Skin of body (tissue), 2 donors: Measurements from ENCODE around the gene UGT3A2. TPM values are rescaled to one million over a fixed set of nuclear protein-coding genes. Genes with fewer than 3 reads are reported as not detected.

Experiments used
- DNase-seq: peaks from one replicate; lab custom pipeline; 2025; lab: John Stamatoyannopoulos, UW
- total RNA-seq: library from RNA; depleted of rRNA; stranded (reverse); fragments of >200 nt; gene quantifications from one replicate; pipeline ENCODE4 v1.2.3, GENCODE V29; 2014

UGT3A2 gene, protein sequence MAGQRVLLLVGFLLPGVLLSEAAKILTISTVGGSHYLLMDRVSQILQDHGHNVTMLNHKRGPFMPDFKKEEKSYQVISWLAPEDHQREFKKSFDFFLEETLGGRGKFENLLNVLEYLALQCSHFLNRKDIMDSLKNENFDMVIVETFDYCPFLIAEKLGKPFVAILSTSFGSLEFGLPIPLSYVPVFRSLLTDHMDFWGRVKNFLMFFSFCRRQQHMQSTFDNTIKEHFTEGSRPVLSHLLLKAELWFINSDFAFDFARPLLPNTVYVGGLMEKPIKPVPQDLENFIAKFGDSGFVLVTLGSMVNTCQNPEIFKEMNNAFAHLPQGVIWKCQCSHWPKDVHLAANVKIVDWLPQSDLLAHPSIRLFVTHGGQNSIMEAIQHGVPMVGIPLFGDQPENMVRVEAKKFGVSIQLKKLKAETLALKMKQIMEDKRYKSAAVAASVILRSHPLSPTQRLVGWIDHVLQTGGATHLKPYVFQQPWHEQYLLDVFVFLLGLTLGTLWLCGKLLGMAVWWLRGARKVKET
- total RNA-seq = 21.4 TPM

DNA sequence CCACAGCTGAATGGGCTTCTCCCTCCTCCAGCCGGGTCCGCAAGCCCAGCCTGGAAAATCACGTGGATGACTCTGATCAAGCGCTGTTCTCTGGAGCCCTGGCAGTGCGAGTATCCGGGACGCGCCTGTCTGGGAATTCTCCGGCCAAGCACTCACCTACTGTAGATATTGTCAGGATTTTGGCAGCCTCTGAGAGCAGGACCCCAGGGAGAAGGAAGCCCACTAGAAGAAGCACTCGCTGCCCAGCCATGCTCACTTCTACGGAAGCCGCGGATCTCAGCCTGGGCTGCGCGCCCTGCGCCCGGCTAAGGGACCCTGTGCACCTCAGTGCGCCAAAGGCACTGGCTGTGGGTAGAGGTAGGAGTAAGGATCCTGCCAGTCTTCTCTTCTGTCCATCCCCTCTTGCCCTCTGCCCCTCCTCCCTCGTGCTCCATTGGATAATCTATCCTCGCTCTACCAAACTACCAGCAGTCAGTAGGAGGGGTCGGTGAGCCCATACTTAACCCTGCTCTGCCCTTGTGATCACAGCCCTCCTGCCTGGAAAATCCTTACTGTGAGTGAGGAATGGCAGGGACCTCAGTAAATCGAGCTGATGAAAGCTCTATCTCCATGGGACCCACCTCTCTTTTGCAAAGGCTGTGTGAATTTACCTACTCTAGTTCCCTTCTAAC, at the start of gene UGT3A2:
UGT3A2 (minus strand) TSS at position 343 of the 671 bp plus-strand sequence; CDS start at position 250, 93 bp downstream.
- DNase-seq = no peak

DNA sequence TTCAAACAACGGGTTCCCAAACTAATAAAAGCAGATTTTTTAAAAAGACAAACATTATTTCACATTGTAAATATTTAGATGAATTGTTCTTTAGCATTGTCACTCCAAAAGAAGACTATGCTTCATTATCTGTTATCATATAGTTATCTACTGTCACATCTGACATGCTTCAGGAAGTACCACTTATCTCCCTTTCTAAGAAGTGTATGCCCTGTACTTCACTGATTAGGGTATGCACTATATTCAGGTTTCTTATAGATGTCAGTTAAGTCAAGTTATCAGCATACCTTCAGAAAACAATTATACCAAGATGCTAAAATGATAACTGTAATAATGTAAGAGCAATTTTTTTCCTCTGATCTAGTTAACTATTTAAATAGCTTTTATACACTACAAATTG, 44.6 kb upstream of the UGT3A2 start:
- DNase-seq = no peak

DNA sequence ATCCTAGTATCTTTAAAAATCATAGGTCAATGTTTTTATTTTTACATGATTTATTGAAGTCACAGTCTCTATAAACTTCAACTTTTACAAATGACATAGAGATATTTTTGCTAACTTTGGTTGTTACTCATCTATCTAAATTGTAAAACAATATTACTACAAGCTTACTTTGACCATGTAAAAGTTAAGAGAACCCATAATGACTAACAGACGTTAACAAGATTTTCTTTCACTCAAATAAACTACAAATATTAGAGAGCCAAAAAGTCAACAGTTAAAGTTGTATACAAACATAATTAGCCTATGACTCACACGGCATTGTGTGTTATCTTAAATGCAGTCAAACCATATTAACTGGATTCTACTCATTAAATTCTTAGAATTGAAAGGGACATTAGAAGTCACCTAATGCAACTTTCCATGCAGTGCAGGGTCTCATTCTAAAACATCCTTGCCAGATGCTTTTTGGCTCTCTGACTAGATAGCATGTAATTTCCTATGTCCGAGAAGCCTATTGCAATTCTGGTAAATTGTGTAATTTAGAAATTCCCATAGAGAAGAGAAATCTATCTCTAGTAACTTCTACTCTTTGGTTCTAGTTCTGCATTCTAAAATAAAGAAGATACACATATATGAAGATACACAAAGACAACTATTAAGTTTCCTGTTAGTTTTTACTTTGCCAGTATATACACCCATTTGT, 42.2 kb upstream of the UGT3A2 start:
- no peak for DNase-seq

DNA sequence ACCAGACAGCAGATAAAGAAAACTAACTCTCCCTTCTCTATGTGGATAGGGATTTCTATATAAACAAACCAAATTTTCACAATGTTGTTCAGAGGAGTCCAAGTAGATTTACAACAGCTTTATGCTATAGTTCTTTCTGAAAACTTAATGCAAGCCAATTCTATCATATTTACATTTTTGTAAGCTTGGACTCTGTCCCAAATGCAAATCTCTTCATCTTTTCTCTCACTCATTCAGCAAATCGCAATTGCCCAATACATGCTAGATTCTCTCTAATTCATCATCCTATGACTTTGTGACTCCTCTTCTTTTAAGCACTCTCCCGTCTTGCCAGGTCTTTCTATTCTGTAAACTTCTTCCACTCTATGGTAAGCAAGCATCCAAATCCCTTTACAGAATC, 39.1 kb upstream of the UGT3A2 start:
- no peak for DNase-seq

DNA sequence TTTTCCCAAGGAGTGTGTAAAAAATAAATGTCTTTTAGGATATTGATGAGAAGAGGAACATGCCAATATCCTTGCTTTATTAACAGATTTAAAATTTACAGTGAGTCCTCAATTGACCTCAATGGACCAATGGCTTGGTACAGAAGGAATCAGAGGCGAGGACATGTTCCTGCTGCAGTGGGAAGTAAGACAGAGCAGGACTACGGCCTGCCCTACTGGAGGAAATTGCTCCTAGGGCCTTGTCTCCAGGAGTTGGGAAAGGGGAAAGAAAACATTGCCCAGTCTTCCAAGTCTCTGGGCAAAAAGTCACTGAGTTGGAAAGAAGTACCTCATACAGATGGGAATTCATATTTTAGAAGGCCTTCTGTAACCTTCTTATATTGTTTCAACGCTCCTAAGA, 33.1 kb upstream of the UGT3A2 start:
- no peak for DNase-seq

DNA sequence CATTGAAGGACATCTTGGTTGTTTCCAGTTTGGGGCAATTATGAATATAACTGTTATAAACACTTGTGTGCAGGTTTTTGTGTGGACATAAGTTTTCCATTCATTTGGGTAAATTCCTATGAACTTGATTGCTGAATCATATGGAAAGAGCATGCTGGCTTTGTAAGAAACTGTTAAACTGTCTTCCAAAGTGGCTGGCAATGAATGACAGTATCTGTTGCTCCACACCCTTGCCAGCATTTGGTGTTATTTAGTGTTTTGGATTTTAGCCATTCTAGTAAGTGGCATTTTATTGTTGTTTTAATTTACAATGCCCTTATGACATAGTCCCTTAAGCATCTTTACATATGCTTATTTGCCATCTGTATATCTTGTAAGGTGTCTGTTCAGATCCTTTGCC, 29.8 kb upstream of the UGT3A2 start:
- DNase-seq = no peak

DNA sequence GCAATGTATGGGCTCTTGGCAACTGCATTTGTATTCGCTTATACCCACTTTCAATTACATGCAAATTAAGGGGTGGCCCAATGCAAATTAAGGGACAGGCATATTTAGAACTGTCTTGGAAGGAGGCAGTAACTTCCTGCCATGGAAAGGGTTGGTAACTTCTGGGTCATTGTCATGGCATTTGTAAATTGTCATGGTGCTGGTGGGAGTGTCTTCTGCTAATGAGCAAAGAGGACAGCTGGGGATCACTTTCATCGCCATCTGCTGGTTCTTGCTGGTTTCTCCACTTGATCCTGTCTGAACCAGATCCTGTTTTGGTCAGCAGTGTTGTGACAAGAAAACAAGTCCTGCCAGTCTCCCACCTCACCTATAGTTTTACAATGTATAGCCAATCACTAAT, 23.3 kb upstream of the UGT3A2 start:
- no peak for DNase-seq

DNA sequence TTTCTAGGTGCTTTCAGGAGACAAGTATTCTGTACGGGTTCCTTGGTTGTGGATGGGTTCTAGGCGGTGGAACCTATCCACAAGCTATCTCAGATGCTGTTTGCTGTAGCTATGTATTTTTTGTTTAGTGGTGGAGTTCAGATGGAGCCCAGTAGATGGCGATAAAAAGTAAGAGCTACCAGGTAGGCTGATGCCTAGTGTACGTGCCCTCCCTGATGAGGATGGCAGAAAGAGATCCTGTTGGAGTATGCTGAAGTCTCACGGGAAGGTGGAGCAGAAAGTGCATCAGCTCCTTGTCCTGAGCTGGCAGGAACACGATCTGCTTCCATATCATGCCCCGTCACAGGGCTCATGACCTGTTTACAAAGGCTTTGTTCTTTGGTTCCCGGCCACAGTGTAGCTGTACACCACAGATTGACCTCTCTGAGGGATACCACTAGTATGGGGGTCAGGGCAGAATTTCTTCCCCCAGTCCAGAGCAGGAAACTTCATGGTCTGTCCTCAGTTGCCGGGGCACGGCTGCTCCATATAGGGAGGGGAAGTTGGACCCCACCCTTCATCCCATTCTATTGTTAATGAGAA, 12.6 kb upstream of the UGT3A2 start:
- DNase-seq = no peak

DNA sequence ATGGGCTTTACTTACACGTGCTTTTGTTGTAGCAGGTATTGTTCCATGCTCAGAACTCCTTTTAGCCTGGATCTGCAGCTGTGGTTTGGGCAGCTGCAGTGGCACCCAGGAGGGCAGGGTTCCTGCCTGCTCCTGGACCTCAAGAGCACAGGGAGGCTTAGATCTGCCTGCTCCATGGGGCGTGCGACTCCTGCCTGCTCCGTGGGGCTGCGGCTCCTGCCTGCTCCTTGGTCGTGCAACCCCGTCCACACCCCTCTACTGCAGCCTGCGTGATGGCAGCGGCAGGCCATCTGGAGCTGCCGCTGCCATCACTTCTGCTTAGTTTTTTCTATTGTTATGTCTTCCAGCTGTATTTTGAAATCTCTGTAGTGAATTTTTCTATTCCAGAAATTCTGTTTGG, 11.7 kb upstream of the UGT3A2 start:
- DNase-seq = no peak

DNA sequence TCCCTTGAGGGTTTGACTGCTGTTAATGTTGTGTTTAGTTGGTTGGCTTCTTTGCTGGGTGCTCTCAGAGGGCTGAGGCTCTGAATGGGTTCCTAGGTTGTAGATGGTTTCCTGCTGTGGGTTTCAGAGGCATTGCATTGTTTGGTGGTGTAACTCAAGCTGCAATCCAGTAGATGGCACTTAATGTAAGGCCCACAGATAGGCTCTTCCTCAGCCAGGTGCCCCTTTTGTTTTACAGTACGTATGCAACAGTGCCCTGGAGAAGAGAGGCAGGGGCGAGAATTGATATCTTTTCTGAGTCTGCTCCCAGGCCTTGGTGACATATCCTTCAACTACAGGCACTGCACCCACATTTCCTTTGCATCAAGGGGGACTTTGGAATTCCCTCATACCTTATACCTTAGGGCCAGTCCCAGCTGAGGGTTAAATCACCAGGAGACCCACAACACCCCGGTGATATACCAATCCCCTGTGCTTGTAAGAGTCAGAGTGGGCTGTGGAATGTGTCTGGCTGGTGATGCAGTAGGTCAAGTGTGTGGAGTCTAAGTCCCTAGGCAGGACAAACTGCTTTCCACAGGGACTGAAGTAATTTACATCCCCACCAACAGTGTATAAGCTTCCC, 7.0 kb upstream of the UGT3A2 start:
- no peak for DNase-seq

DNA sequence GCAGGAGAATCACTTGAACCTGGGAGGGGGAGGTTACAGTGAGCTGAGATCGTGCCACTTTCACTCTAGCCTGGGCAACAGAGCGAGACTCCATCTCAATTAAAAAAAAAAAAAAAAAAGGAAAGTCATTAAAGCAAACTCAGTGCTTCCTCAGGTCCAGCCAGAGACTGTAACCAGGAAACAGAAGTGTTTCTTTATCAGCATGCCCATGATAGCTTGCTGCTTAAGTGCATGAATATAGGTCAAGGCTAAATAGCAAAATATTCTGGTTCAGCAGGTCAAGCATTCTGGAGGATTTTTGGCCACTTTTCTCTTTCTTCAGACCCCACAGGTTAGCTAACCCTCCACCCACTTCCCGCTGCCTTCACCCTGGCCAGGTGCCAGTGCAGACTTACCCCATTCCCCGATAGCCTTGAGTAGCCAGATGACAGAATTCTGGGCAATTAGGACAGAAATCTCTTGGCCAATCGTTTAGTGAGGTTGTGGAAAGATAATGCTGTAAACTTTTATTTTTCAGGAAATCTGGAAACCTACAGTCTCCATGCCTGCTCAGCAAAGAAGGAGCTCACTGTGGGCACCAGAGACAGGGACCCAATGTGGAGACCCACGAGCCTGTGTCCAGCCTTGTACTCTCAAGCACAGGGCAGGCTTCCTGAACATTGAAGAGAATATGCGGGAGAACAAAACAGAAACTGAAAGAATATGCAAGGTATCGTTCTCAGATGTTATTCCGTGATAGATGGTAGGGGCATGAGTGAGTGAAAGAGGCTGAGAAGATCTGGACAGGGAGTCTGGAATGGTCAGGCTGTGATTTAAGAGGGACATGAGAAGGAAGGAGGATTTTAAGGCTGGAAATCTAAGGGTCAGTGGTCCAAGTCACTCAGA, 4.2 kb upstream of the UGT3A2 start:
- DNase-seq = no peak

DNA sequence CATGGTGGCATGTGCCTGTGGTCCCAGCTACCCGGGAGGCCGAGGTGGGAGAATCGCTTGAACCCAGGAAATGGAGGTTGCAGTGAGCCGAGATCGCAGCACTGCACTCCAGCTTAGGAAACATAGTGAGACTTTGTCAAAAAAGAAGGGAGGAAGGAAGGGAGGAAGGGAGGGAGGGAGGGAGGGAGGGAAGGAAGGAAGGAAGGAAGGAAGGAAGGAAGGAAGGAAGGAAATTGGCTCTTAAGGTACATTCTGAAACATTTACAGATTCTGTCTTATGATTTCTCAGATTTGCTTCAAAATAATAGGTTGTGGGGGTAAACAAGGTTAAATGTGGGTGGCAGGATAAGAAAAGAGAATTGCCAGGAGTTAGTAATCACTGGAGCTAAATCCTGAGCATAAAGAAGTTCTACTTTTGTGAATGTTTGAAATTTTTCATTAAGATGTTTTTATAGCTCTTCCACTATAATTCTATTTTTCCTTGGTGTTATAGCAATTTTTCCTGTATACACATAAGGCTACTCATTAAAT, 2.1 kb upstream of the UGT3A2 start:
- no peak for DNase-seq

DNA sequence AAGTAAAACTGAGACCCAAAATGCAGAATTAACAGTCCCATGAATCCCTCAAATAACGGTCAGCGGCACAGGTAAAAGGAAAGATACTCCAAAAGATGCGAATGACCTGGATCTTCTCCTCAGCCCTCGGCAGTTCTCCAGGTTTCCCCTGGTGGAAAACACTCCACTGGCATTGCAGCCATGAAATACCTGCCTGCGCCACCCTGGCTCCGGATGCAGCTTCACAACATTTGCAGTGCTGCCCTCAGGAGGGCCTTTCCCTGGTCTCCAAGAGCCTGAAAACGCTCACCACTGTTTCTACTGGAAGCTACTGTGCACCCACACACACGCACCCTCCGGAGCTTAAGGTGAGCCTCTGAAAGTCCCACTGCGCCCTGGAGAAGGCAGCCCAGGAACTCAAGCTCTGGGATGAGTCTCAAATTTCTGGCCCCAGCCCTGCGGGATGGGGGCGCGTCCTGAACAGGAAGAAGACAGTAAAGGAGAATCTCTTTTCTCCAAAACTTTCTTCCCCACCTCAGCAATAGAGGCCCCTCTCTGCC, 612 bp downstream of the UGT3A2 start:
- DNase-seq = no peak

DNA sequence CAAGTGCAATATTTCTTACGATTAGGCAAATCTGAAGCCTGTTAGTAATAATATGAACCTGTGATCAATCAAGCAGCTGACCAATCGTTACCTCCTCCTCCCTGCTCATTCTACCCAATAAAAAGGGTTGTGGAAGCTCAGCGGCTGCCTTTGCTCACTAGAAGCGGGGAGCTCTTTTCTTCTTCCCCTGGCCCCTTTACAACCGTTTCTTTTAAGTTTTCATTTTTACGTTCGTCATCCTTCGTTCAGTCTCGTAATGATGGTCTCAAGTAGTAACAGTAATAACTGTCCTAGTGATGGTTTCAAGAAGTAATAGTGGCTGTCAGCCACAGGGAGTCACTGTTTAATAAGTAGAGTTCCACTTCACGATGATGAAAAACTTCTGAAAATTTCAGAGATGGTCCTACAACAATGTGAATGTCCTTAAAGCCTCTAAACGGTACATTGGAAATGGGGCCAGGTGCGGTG, 6.2 kb downstream of the UGT3A2 start:
- peak; percentile 59 for DNase-seq

DNA sequence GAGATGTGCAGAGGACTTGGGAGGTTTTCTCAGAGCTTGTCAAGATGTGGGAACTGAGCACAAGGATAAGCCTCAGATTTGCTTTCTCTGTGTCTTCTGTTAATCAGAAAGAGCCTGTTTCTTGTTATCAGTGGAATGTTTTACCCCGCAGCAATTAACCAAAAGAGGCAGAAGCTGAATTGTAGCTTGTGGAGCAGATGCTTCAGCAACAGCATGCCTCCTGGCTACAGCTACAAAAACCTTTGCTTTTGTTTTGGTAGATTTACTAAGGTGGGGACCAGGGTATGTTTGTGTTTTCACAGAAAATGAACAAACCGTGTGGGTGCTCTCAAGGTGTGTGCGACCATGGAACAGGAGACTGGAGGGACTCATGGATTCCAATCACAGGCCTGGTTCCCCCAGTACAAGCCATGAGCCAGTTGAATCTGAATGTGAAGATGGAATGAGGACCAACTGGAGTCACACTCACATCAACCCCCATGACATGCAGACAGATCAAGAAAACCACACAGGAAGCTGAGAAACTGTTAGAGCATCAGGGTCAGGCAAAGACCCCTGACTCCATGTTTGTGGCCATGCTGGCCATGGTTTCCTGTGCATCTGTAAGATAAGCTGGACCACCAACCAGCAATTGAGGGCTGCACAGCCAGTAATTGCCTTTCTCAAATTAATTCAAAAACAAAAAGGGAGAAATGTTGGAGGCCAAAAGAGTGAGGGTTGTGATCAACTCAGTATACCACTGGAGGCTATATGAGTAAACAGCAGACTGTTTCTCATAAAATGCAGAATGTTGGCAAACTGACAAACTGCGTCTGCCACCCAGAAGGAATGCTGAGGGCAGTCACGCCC, 6.9 kb downstream of the UGT3A2 start:
- DNase-seq = peak; percentile 14

DNA sequence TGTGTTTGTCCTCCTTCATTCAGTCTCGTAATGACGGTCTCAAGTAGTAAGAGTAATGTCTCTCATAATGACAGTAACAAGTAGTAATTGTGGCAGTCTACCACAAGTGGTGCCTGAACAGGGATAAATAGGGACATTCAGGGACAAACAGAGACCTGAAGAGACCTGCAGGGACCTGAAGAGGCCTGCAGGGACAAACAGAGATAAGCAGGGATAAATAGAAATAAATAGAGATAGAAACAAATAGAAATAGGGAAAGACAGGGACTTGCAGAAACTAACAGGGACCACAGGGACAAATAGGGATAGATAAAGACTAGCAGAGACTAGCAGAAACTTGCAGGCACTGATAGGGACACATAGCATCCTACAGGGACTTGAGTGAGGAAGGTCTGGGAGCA, 7.9 kb downstream of the UGT3A2 start:
- DNase-seq = no peak

DNA sequence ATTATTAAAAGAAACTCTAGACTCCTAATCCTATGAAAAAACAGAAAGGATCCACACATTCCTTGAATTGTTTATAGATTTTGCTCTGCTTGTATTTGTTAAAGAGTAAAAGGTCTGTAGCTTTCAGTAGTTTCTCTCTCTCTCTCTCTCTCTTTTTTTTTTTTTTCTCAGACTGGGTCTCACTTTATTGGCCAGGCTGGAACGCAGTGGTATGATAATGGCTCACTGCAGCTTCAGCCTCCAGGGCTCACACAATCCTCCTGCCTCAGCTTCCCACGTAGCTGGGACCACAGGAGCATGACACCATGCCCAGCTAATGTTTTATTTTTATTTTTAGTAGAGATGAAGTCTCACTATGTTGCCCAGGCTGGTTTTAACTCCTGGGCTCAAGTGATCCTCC, 9.3 kb downstream of the UGT3A2 start:
- no peak for DNase-seq

DNA sequence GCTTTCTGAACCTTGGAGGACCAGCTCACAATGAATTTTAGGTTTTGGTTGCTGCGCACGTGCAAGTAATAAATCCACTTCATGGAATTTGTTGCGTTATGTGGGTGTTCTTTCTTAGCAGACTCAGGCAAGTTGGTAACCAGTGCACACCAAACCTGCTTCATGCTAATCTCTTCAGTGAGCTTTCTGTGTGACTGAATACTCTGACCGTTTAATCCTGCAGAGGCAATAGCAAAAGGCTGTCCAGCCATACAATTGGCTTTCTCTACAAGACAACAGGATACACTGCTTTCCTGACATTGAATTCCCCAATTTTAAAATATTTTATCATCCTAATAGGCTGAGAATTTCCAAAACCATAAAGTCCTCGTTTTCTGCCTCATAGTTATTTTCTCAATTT, 10.3 kb downstream of the UGT3A2 start:
- DNase-seq = no peak

DNA sequence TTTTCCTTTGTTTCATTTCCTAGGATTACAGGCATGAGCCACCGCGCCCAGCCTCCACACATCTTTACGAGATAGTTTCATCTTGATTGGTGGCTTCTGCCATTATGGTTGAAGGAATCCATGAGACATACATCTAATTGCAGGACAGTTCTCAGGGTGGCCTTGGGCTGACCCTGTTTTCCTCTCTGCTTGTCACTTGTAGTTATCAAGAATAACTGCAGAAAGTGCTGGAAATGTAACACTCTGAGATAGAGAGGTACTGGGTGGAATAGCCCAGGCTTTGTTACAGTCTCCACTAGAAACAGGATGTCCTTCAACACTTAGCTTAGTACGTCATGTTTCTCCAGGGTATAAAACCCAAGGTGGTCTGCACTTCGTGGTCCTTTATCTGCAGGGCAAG, 10.7 kb downstream of the UGT3A2 start:
- no peak for DNase-seq
